ENCODE data around the gene CST8. TPM values are rescaled to one million over a fixed set of nuclear protein-coding genes. Genes with fewer than 3 reads are reported as not detected.

CST8 gene
- total RNA-seq, 1 experiment from 2014 or later: not detected

DNA sequence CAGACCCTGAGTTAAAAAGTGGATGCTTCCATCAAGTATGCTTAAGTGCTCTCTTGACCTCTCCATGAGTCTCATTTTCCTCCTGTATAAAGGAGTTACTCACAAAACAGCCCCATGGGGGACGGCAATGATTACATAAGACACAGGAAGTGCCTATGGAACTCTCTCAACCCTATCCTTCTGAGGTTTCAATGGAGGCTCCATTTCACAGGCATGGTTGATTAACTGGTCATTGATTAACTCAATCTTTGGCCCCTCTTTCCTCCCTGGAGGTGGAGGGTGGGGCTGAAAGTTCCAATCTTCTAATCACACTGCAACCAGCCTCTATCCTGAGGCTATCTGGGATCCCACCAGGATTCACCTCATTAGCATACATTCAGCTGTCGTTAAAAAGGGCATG, 29.3 kb downstream of the CST8 start:
- no peak overlapping the region for H3K23ac ChIP-seq (ENCODE audit: insufficient read length, low read depth, low read length)
- no peaks in the 10 kb centered on the region for H3K79me1 ChIP-seq (ENCODE audit: insufficient read depth, low read depth, low read length, poor library complexity, severe bottlenecking)
- H3K4me1 ChIP-seq (ENCODE audit: insufficient read depth, low read length): no peaks in the 10 kb centered on the region
- H4K8ac ChIP-seq (replicated peaks; ENCODE audit: insufficient read length, low read depth, low read length): no peak overlapping the region
- no peak for DNase-seq
- no peak overlapping the region for H2AFZ ChIP-seq (ENCODE audit: low read length)
- H2BK120ac ChIP-seq (ENCODE audit: low read depth, low read length, poor library complexity, severe bottlenecking): no peak overlapping the region
- no peak overlapping the region for H2BK15ac ChIP-seq (ENCODE audit: low read depth, low read length)
- H3K36me3 Mint-ChIP-seq (ENCODE audit: insufficient read depth in 1 of 3, low read depth in 3 of 3): peaks cover 2 to 15% (median 3%) of the 10 kb centered on the region in 3 experiments; a peak in 5 of 7 replicates
- no CpG with 5 or more reads among the region's 2 CpGs for WGBS (ENCODE audit: extremely low coverage, insufficient read length, low lambda C conversion rate)
- no peaks in the 10 kb centered on the region for H3K27me3 Mint-ChIP-seq (ENCODE audit: low read depth)
- no peak overlapping the region for H3K56ac ChIP-seq (ENCODE audit: insufficient read length, low read depth, low read length)
- H3K27ac Mint-ChIP-seq: no peak overlapping the region
- no peak overlapping the region for H3K4ac ChIP-seq (ENCODE audit: low read depth, low read length)
- H2BK12ac ChIP-seq (ENCODE audit: insufficient read length, low read depth, low read length): no peak overlapping the region
- no peak overlapping the region for H4K91ac ChIP-seq (ENCODE audit: insufficient read length, low read depth, low read length)
- TF ChIP-seq, protein P1, sequence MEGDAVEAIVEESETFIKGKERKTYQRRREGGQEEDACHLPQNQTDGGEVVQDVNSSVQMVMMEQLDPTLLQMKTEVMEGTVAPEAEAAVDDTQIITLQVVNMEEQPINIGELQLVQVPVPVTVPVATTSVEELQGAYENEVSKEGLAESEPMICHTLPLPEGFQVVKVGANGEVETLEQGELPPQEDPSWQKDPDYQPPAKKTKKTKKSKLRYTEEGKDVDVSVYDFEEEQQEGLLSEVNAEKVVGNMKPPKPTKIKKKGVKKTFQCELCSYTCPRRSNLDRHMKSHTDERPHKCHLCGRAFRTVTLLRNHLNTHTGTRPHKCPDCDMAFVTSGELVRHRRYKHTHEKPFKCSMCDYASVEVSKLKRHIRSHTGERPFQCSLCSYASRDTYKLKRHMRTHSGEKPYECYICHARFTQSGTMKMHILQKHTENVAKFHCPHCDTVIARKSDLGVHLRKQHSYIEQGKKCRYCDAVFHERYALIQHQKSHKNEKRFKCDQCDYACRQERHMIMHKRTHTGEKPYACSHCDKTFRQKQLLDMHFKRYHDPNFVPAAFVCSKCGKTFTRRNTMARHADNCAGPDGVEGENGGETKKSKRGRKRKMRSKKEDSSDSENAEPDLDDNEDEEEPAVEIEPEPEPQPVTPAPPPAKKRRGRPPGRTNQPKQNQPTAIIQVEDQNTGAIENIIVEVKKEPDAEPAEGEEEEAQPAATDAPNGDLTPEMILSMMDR (conservative IDR thresholded peaks at IDR 0.05): no peak
- H4K20me1 ChIP-seq (ENCODE audit: control insufficient read depth, insufficient read depth, insufficient read length): no peaks in the 10 kb centered on the region
- peaks cover 8 to 22% of the 10 kb centered on the region in 2 experiments for H3K9me3 Mint-ChIP-seq
- H3K27ac ChIP-seq (ENCODE audit: insufficient read length, low read depth, low read length): no peak overlapping the region
- no peak overlapping the region for H2AK5ac ChIP-seq (ENCODE audit: insufficient read length, low read length)
- H3K9me3 ChIP-seq (ENCODE audit: control insufficient read depth, low read depth, low read length): no peaks in the 10 kb centered on the region
- no peak overlapping the region for H3T11ph ChIP-seq (ENCODE audit: low read length)
- no peak overlapping the region for H4K5ac ChIP-seq (ENCODE audit: insufficient read length, low read depth, low read length)
- no peak overlapping the region for H3K4me3 Mint-ChIP-seq
- peaks cover 29 to 42% of the 10 kb centered on the region in 2 experiments for H3K4me1 Mint-ChIP-seq
- no peaks in the 10 kb centered on the region; the same call in 1 of the 2 replicates for H3K27me3 ChIP-seq (ENCODE audit: insufficient read depth, low read length)
- H3K79me2 ChIP-seq (ENCODE audit: insufficient read depth, low read length): no peaks in the 10 kb centered on the region
- H3K23me2 ChIP-seq (ENCODE audit: insufficient read length, low read depth, low read length, poor library complexity, severe bottlenecking): no peaks in the 10 kb centered on the region
- no peak overlapping the region for H2BK20ac ChIP-seq (ENCODE audit: low read depth, low read length, poor library complexity, severe bottlenecking)
- H3K4me2 ChIP-seq (ENCODE audit: insufficient read depth, insufficient read length, low read length): no peak overlapping the region
- H3K18ac ChIP-seq (ENCODE audit: insufficient read length, low read depth, low read length): no peak overlapping the region
- H2BK5ac ChIP-seq (ENCODE audit: insufficient read length, low read length): no peak overlapping the region
- no peak overlapping the region for H3K14ac ChIP-seq (ENCODE audit: insufficient read depth, low read length)
- H3K9ac ChIP-seq (ENCODE audit: extremely low read depth, insufficient read length, low read length): no peak overlapping the region
